Measurements from ENCODE around the gene PIH1D1. TPM values are rescaled to one million over a fixed set of nuclear protein-coding genes. Genes with fewer than 3 reads are reported as not detected.

PIH1D1 gene
- total RNA-seq, 2 donors from 2014 or later: 128 to 132 TPM

GRCh38 chr19:49423985-49424303, 27.7 kb downstream of the PIH1D1 start:
- Mint-ChIP-seq H3K9me3 (no peaks in the 10 kb centered on the region), H3K4me1 (ENCODE audit: low read depth) (peaks cover 61% of the 10 kb centered on the region), H3K4me3 (peak overlapping the region; percentile 55 to 68), H3K27me3 (ENCODE audit: low read depth) (peaks cover 97% of the 10 kb centered on the region), H3K27ac (no peak overlapping the region), H3K36me3 (ENCODE audit: insufficient read depth in 2 of 2) (no peaks in the 10 kb centered on the region)
- peak in 1 of 2 donors; percentile 23 for ATAC-seq (replicated peaks in 1 of 2)
- DNase-seq: no peak

GRCh38 chr19:49423071-49423984, 28.3 kb downstream of the PIH1D1 start, which contains the start of gene PTH2:
Gene PTH2 (minus strand): TSS chr19:49423441. CDS start chr19:49423339, 102 bp downstream.
- peaks cover 92% of the 10 kb centered on the region for H3K27me3 Mint-ChIP-seq (ENCODE audit: low read depth)
- DNase-seq: no peak
- peak within 1 kb of the TSS; percentile 2 for H3K27ac Mint-ChIP-seq
- peak within 1 kb of the TSS; percentile 85 to 88 for H3K4me3 Mint-ChIP-seq
- ATAC-seq (replicated peaks in 1 of 2): no peak
- H3K36me3 Mint-ChIP-seq (ENCODE audit: insufficient read depth in 2 of 2): no peaks in the 10 kb centered on the region
- no peaks in the 10 kb centered on the region for H3K9me3 Mint-ChIP-seq
- peaks cover 60% of the 10 kb centered on the region for H3K4me1 Mint-ChIP-seq (ENCODE audit: low read depth)

- ATAC-seq (replicated peaks in 1 of 2) (peak; percentile 76 to 81), DNase-seq (peak; percentile 71 to 79)
- Mint-ChIP-seq H3K27me3 (ENCODE audit: low read depth) (peaks cover 92% of the 10 kb centered on the region), H3K27ac (no peak overlapping the region), H3K9me3 (no peaks in the 10 kb centered on the region), H3K4me1 (ENCODE audit: low read depth) (peaks cover 53% of the 10 kb centered on the region), H3K4me3 (peak overlapping the region; percentile 85 to 88), H3K36me3 (ENCODE audit: insufficient read depth in 2 of 2) (no peaks in the 10 kb centered on the region)
Observed at GRCh38 chr19:49422407-49423070, 29.1 kb downstream of the PIH1D1 start.

GRCh38 chr19:49421878-49422202, 29.8 kb downstream of the PIH1D1 start:
- Mint-ChIP-seq H3K36me3 (ENCODE audit: insufficient read depth in 2 of 2) (no peaks in the 10 kb centered on the region), H3K27ac (no peak overlapping the region), H3K4me3 (peak overlapping the region; percentile 79 to 80), H3K4me1 (ENCODE audit: low read depth) (peaks cover 49% of the 10 kb centered on the region), H3K9me3 (no peaks in the 10 kb centered on the region), H3K27me3 (ENCODE audit: low read depth) (peaks cover 87% of the 10 kb centered on the region)
- ATAC-seq (replicated peaks in 1 of 2) (no peak), DNase-seq (no peak)

- Mint-ChIP-seq H3K4me1 (ENCODE audit: low read depth) (peaks cover 44% of the 10 kb centered on the region), H3K36me3 (ENCODE audit: insufficient read depth in 2 of 2) (no peaks in the 10 kb centered on the region), H3K9me3 (no peaks in the 10 kb centered on the region), H3K4me3 (peak overlapping the region; percentile 79 to 80), H3K27me3 (ENCODE audit: low read depth) (peaks cover 82% of the 10 kb centered on the region), H3K27ac (no peak overlapping the region)
- DNase-seq (peak; percentile 62 to 66), ATAC-seq (replicated peaks in 1 of 2) (peak; percentile 35 to 49)
Observed at GRCh38 chr19:49421039-49421877, 30.4 kb downstream of the PIH1D1 start.

GRCh38 chr19:49420227-49420626, 31.4 kb downstream of the PIH1D1 start:
- peak overlapping the region in 1 of 2 donors; percentile 80 for H3K4me3 Mint-ChIP-seq
- H3K4me1 Mint-ChIP-seq (ENCODE audit: low read depth): peaks cover 37% of the 10 kb centered on the region
- no peak for DNase-seq
- no peak overlapping the region for H3K27ac Mint-ChIP-seq
- H3K9me3 Mint-ChIP-seq: no peaks in the 10 kb centered on the region
- no peaks in the 10 kb centered on the region for H3K36me3 Mint-ChIP-seq (ENCODE audit: insufficient read depth in 2 of 2)
- no peak for ATAC-seq (replicated peaks in 1 of 2)
- peaks cover 71% of the 10 kb centered on the region for H3K27me3 Mint-ChIP-seq (ENCODE audit: low read depth)

GRCh38 chr19:49419173-49419572, 32.4 kb downstream of the PIH1D1 start:
- H3K27me3 Mint-ChIP-seq (ENCODE audit: low read depth): peaks cover 62% of the 10 kb centered on the region
- DNase-seq: no peak
- no peak for ATAC-seq (replicated peaks in 1 of 2)
- H3K4me3 Mint-ChIP-seq: no peak overlapping the region
- H3K27ac Mint-ChIP-seq: no peak overlapping the region
- no peaks in the 10 kb centered on the region for H3K36me3 Mint-ChIP-seq (ENCODE audit: insufficient read depth in 2 of 2)
- no peaks in the 10 kb centered on the region for H3K9me3 Mint-ChIP-seq
- peaks cover 37% of the 10 kb centered on the region for H3K4me1 Mint-ChIP-seq (ENCODE audit: low read depth)

- DNase-seq: no peak
- Mint-ChIP-seq H3K27me3 (ENCODE audit: low read depth) (peaks cover 55% of the 10 kb centered on the region), H3K4me1 (ENCODE audit: low read depth) (peaks cover 30% of the 10 kb centered on the region), H3K36me3 (ENCODE audit: insufficient read depth in 2 of 2) (no peaks in the 10 kb centered on the region), H3K4me3 (no peak overlapping the region), H3K27ac (no peak overlapping the region), H3K9me3 (no peaks in the 10 kb centered on the region)
- no peak for ATAC-seq (replicated peaks in 1 of 2)
Observed at GRCh38 chr19:49418511-49418910, 33.1 kb downstream of the PIH1D1 start.

GRCh38 chr19:49417088-49417487, 34.5 kb downstream of the PIH1D1 start:
- H3K27me3 Mint-ChIP-seq (ENCODE audit: low read depth): peaks cover 42% of the 10 kb centered on the region
- no peaks in the 10 kb centered on the region for H3K36me3 Mint-ChIP-seq (ENCODE audit: insufficient read depth in 2 of 2)
- ATAC-seq (replicated peaks in 1 of 2) (no peak), DNase-seq (no peak)
- H3K4me1 Mint-ChIP-seq (ENCODE audit: low read depth): peaks cover 21% of the 10 kb centered on the region
- H3K4me3 Mint-ChIP-seq: no peak overlapping the region
- H3K27ac Mint-ChIP-seq: no peak overlapping the region
- no peaks in the 10 kb centered on the region for H3K9me3 Mint-ChIP-seq

- no peak overlapping the region for H3K4me3 Mint-ChIP-seq
- H3K27me3 Mint-ChIP-seq (ENCODE audit: low read depth): peaks cover 29% of the 10 kb centered on the region
Observed at GRCh38 chr19:49415810-49416200, 35.8 kb downstream of the PIH1D1 start.

GRCh38 chr19:49415102-49415809, 36.4 kb downstream of the PIH1D1 start:
- H3K4me3 Mint-ChIP-seq: no peak overlapping the region
- no peaks in the 10 kb centered on the region for H3K9me3 Mint-ChIP-seq
- ATAC-seq (replicated peaks in 1 of 2): no peak
- H3K27ac Mint-ChIP-seq: no peak overlapping the region
- no peaks in the 10 kb centered on the region for H3K36me3 Mint-ChIP-seq (ENCODE audit: insufficient read depth in 2 of 2)
- peaks cover 23% of the 10 kb centered on the region for H3K27me3 Mint-ChIP-seq (ENCODE audit: low read depth)
- peaks cover 18% of the 10 kb centered on the region for H3K4me1 Mint-ChIP-seq (ENCODE audit: low read depth)
- no peak for DNase-seq

More at GRCh38 chr19:49415810-49416200, 35.8 kb downstream of the PIH1D1 start:
- Mint-ChIP-seq H3K9me3 (no peaks in the 10 kb centered on the region), H3K36me3 (ENCODE audit: insufficient read depth in 2 of 2) (no peaks in the 10 kb centered on the region), H3K27ac (no peak overlapping the region), H3K4me1 (ENCODE audit: low read depth) (peaks cover 21% of the 10 kb centered on the region)
- DNase-seq: no peak
- no peak for ATAC-seq (replicated peaks in 1 of 2)

- no peaks in the 10 kb centered on the region for H3K36me3 Mint-ChIP-seq (ENCODE audit: insufficient read depth in 2 of 2)
- H3K4me3 Mint-ChIP-seq: no peak overlapping the region
- peaks cover 27% of the 10 kb centered on the region for H3K4me1 Mint-ChIP-seq (ENCODE audit: low read depth)
- no peaks in the 10 kb centered on the region for H3K9me3 Mint-ChIP-seq
- ATAC-seq (replicated peaks in 1 of 2): no peak
- peaks cover 13% of the 10 kb centered on the region for H3K27me3 Mint-ChIP-seq (ENCODE audit: low read depth)
- H3K27ac Mint-ChIP-seq: no peak overlapping the region
- DNase-seq: no peak
Observed at GRCh38 chr19:49414256-49414655, 37.4 kb downstream of the PIH1D1 start.
